ENCODE data around the gene TMEM19.

The TMEM19 gene

GRCh38 chr12:71719647-71720370, 33.9 kb downstream of the TMEM19 start:
- DNase-seq = no peak

GRCh38 chr12:71721783-71722505, 36.1 kb downstream of the TMEM19 start:
- DNase-seq = no peak

GRCh38 chr12:71725011-71725410, 39.1 kb downstream of the TMEM19 start:
- DNase-seq = no peak

DNA sequence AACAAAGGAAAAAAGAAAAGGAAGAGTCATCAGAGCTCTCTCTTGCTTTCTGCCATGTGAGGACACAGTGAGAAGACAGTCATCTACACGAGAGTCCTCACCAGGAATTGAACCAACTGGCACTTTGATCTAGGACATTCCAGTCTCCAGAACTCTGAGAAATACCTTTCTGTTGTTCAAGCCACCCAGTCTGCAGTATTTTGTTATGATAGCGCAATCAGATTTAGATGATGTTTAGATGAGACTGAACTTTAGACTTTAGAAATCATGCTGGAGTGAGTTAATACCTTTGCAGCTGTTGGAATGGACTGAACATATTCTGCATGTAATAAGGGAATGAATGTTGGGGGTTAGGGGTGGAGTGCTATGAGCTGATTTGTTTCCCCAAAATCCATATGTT, 40.7 kb downstream of the TMEM19 start:
- DNase-seq = no peak

GRCh38 chr12:71727958-71728357, 42.1 kb downstream of the TMEM19 start:
- DNase-seq = no peak

DNA sequence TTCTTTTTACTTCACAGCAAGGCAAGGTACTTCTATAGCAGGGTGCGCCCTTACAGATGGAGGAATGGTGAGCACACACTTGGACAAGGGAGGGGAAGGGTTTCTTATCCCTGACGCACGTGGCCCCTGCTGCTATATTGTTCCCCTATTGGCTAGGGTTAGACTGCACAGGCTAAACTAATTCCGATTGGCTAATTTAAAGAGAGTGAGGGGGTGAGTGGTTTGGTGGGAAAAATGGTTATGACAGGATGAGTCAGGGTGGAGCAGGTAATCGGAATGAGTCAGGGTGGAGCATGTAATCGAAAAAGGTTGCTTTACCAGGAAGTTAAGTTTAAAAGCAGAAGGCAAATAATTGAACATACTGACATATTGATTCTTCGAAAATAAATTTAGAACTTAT, 45.1 kb downstream of the TMEM19 start:
- DNase-seq = no peak

DNA sequence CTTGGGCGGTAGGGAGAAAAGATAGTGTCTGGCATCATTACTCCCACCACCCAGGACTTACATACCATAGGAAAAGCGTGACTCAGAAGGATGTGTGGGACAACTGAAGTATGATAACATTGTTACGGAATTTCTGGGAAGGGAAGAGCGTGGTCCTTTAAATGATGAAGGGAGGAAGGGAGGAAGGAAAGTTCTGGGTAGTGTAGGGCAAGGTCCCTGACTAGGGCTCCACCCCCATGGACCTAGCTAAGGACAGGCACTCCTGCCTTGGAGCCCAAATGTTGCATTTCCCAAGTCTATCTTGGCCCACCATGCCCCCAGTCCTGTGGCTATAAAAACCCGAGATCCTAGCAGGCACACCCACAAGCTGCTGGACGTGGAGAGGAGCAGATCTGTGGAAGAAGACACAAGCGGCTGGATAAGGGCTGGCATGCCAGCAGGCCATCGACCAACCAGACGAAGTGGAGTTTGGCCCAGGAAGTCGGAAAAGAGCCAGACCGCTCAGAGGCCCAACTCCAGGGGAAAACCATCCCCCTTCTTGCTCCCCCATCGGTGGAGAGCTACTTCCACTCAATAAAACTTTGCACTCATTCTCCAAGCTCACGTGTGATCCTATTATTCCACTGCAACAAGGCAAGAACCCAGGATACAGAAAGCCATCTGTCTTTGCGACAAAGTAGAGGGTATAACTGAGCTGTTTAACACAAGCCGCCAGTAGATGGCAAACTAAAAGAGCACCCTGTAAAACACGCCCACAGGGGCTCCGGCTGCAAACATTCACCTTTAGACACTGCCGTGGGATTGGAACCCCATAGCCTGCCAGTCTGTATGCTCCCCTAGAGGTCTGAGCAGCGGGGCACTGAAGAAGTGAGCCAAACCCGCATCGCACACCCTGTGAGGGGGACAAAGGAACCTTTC, 45.8 kb downstream of the TMEM19 start:
- DNase-seq = no peak

DNA sequence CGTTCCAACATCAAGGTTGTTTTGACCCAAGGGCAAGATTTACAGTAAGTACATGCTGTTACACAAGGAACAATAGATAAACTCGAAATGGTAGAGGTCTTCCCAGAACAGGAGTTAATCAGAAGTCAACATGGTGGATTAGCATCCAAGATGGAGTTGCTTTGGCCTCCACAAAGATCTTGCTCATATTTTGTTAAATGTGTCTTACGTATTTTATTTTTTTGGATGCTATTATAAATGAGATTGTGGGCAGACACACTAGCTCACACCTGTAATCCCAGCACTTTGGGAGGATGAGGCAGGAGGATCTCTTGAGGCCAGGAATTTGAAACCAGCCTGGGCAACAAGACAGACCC, 46.5 kb downstream of the TMEM19 start:
- no peak for DNase-seq

- no peak for DNase-seq
Measured at GRCh38 chr12:71737197-71737596, 51.3 kb downstream of the TMEM19 start.

DNA sequence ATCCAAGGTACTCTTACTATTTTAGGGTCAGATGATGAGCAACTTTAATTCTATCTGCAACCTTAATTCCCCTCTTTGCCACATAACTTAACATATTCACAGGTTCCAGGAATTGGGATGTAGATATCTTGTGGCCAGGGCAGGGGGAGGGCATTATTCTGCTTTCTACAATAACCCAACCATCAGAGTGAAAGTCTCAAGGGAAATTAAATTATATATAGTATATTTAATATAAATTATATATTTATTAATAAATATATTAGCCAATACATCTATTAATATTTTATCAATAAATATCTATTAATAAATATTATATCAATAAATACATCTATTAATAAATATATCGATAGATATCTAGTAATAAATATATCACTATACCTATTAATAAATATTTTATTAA, 57.1 kb downstream of the TMEM19 start:
- DNase-seq = no peak

GRCh38 chr12:71744522-71745300, 58.8 kb downstream of the TMEM19 start:
- DNase-seq = no peak

GRCh38 chr12:71746974-71747611, 61.2 kb downstream of the TMEM19 start:
- DNase-seq = no peak

DNA sequence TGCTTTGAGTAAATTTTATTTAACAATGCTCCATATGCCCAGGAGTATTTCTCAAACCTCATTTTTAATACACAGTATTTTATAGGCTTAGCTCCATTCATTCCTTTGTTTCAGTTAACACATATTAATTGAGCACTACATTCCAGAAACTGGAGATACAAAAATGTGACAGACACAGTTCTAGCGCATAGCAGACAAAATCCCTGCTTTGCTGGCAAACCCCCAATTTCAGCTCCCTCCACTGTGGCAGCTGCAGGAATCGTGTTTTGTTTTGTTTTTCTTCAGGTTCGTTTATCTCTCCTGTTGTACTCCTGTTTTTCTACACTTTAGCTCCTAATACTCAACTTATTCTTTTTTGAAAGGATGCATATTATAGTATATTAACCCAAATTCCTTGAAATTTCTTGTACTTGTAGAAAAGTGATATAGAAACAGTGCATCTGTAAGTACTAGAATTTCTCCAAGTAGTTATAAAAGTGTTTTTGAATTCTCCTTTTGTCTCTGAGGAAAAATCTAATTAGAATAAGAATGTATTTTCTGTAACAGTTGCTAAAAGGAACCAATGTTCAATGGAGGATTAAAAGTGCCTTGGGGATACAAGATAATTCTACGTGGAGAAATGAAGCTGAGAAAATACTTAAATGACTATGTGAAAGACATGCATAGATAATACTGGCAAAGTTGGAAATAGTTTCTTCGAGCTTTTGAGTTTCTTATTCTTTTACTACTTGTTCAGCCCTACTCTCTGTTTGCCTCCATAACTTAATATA, 62.4 kb downstream of the TMEM19 start:
- no peak for DNase-seq

GRCh38 chr12:71749666-71750065, 63.8 kb downstream of the TMEM19 start:
- DNase-seq = no peak

DNA sequence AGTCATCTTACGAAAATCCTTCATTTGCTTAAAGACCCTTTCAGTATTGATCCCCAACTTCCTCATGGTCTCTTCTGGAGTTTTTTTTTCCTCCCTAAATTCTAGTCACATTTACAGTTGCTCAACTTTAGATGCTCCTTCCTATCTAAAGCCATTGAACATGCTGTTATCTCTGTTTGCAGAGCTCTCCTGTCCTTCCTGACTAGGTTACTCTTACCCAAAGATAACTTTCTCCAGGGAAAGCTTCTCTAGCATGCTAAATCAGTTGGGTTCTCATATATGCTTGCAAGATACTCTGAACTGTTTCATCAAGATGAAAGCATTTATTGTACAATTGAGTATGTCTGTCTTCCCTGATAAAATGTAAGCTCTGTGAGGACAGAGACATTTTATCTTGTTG, 67.0 kb downstream of the TMEM19 start:
- no peak for DNase-seq
